Gastroesophageal sphincter (tissue), 3 donors: Measurements from ENCODE around the gene AQP10.

ENCODE experiments used
- CTCF ChIP-seq, 4 experiments: fragments of 200-600 bp in 2 of 4; fragments of 450-650 bp in 2 of 4; sonication (generic) in 1 of 4; IDR thresholded peaks; one replicate each; pipeline ENCODE4 v1.5.1; 2017 to 2019; ENCODE audit warnings: antibody characterized with exemption in 4 of 4, mild to moderate bottlenecking in 2 of 4, moderate library complexity in 2 of 4
- EP300 ChIP-seq: sonication (generic); formaldehyde crosslinking; IDR thresholded peaks from one replicate; pipeline ENCODE4 v1.6.1; 2017; ENCODE audit warnings: antibody characterized with exemption, mild to moderate bottlenecking
- POLR2A ChIP-seq, 2 donors: fragments of 450-650 bp; IDR thresholded peaks; one replicate each; pipeline ENCODE4 v1.6.1; 2017; ENCODE audit warnings: antibody characterized with exemption in 2 of 2, mild to moderate bottlenecking in 2 of 2, moderate library complexity in 1 of 2
- POLR2AphosphoS5 ChIP-seq: sonication (generic); formaldehyde crosslinking; IDR thresholded peaks from one replicate; pipeline ENCODE4 v1.6.1; 2017; ENCODE audit warnings: antibody characterized with exemption

DNA sequence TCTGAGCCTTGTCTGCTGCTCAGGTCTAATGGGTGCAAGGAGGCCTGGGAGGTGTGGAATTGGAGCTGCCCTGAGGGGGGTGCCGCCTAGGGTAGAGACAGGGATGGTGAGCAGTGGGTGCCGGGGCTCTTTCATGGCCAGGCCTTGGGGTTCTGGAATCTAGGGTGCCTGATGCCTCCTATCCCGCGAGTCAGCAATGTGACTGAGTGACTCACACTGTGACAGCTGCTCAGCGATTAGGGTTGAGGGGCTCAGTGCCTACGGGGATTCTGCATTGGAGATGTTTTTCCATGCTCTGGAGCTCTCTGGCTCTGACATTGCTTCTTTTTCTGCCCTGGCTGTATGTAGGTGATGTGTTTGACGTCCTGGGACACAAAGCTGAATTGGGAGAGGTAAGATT lies 21.2 kb downstream of the AQP10 start:
- TF ChIP-seq POLR2A (IDR thresholded peaks at IDR 0.05) (no peak), CTCF (IDR thresholded peaks at IDR 0.05) (no peak), EP300 (no peak), POLR2AphosphoS5 (no peak)
